NCI-H1436 treated with DMSO at 0.1 percent for 48 hours (cell line): Measurements from ENCODE around the gene COL4A3.

Experiments used
- DNase-seq: peaks from one replicate; lab custom pipeline; 2025; lab: John Stamatoyannopoulos, UW

COL4A3 gene

DNA sequence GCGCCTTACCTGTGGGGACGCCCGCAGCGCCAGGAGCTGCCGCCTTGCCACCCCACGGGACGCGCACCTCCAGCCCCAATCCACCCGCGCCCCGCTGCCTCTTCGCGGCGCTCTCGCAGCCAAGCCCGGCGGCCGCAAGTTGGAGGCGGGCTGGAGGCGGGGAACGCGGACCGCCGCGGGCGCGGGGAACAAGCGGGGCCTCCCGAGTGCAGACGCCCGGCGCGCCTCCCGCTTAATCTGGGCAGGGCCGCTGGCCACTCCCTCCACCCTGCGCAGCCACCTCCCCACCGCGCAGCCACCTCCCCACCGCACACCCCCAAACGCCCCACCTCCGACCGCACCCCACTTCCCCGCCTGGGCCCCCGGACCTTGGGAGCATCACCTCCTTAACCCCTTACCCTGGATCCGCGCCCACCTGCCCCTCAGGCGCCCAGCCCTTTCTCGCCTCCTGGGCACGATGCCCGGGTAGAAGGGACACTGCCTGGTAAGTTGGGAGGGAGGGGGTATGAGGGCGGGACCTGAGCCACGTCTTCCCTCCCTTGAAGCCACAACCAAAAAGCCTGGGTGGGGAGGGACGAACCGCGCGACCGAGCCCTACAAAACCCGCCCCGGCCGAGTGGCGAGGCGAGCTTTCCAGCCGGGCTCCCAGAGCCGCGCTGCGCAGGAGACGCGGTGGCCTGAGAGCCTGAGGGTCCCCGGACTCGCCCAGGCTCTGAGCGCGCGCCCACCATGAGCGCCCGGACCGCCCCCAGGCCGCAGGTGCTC is at the start of gene COL4A3, which contains the start of gene COL4A4:
Gene COL4A3 (plus strand): TSS at position 627 of the 765 bp plus-strand sequence. CDS start 103 bp downstream, at position 730.
Gene COL4A4 (minus strand): TSS at position 208 of the 765 bp plus-strand sequence. CDS start 16,722 bp downstream, outside the sequence.
- DNase-seq: no peak

DNA sequence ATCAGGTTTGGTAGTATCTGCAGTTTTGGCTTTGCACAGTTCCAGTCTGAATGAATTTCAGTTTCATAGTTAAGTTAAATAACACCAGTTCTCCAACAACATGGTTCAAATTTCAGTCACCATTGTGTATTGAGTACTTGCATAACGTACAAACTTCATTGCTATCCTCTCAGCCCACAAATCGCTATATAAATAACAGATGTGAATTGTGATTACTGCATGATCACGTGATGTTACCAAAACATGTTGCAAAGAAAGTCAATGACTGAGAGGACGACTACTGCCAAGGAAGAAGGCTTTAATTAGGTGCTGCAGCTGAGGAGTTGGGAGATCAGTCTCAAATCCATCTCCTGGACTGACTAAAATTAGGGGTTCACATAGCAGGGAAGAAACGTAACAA is 48.7 kb upstream of the COL4A3 start:
- DNase-seq: no peak

DNA sequence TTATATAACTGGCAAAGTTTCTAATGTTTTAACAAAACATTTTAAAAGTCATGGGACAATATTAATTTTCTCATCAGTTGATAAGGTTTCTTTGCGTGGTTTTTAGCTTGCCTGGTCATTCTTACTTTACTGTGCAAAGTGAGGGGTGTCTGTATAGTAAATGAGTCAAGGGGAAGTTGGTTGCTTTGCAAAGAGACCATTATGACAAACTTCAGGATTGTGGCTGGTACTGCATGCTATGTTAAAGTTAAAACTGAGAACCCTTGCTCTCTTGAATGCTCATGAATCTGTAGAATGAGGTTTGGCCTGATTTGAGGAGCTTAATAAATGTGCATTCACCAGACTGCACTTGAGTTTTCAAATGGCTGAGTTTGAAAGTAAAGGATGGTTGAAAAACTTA is 47.4 kb upstream of the COL4A3 start:
- no peak for DNase-seq

DNA sequence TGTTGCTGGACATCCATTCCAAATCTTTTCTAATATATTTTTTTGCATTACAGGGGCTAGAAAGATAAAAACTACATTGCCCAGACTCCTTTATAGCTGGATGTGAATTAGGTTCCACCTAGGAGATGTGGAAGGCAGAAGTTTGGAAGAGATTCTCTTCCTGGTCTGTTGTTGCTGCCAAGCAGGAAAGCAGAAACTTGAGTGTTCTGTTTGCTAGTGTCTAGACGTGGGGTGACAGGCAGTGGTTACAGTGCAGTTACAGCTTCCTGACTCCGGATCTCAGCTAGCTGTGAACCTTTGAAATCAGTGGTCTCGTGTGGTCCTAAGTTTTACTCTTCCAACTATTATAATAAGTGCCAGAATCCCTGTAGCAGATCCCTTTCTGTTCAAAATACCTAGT is 46.6 kb upstream of the COL4A3 start:
- DNase-seq: no peak

DNA sequence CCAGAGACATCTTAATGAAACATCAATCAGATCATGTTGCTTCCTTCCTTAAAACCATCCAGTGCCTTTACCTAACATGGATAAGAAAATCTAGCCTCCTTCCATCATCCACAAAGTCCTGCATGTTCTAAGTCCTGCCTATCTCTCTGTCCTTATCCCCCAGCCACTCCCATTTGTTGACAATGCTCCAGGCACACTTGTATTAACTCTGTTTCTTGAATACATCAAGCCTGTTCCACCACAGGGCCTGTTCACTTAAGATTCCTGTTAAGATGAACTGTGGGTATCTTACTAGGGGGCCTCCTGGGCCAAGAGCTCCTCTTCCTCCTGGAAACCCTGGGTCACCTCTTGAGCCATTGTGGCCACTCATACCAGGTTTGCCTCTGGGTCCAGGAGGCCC is 46.1 kb upstream of the COL4A3 start:
- DNase-seq: no peak

DNA sequence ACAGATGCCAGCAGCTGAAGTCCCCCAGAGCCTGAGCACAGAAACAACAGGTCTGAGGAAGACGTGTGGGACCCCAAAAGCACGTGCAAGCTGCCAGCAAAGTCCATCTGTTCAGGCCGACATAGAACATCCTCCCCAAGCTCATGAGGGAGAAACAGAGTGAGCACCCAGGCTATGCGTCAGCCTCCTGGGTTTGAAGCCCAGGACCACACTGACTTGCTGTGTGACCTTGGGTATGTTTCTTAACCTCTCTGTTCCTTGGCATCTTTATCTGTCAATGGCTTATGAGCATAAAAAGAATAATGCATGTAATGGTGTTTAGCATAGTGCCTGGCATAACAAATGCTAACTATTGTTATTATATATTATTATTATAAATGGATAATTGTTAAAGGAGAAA is 40.7 kb upstream of the COL4A3 start:
- DNase-seq: no peak

DNA sequence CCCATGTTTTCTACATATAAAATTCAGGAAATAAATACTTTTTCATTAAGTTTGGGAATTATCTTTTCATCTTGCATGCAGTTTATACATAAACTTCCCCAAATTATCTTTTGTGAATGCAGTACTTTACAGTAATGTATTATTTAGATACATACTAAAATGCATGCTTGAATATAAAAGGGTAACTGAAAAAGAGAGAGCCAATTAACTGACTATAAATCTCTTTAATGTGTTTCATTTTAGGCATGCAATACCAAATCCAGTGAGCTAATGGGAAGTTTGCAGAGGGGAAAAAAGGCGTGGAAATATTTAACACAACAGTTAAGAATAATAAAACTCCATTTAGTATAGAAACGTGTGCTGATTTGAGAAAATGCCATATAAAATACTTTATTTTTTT is 39.6 kb upstream of the COL4A3 start:
- DNase-seq: no peak

DNA sequence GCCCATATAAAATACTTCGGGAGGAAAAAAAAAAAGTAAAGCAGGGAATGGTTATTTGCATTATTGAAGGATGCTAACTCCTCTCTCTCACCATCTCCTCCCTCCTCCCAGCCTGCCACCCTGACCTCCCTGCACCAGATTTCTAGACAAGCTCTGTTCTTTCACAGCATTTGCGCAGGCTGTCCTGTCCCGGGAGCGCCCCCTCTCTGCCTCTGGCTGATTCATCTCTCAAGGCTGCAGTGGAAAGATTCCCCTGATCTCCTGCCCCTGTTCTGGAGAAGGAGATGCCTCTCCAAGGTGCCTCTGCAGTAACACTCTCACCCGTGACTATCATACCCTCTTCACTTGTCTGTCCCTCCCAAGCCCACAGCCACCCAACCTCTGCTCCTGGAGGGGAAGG is 38.9 kb upstream of the COL4A3 start:
- DNase-seq: no peak

DNA sequence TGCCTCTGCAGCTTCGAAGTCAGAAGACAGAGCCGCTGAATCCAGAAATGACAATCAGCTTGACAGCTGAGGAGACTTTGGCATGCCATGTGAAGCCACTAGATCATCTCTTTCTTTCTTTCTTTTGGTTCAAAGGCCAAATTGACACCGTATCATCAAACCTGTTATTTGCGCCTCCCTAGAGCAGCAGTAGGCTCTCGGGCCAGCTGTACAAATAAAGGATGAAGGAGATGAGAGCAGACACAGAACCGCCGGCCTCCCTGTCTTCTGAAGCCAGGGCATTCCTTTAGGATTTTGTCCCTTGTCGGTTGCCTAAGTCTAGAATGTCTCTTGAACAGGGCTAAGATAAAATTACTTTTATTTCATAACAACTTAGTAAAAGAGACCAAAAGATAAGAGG is 37.2 kb upstream of the COL4A3 start:
- DNase-seq: no peak

DNA sequence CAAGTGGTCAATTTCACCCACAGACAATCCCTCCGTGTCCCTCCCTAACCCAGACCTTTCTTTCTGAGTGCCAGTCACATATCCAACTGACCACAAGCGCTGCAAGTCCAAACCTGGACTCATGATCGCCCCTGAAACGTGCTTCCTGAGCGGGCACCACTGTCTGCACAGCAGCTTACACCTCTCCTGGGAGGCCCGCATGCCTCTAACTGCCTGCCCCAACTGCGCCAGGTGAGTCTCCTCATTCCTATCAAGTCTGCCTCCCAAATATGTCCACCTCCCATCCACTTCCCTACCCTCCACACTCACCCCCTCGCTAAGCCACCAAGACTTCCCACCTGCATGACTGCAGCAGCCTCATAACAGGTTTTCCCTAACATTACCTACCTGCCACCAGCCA is 33.8 kb upstream of the COL4A3 start:
- no peak for DNase-seq

DNA sequence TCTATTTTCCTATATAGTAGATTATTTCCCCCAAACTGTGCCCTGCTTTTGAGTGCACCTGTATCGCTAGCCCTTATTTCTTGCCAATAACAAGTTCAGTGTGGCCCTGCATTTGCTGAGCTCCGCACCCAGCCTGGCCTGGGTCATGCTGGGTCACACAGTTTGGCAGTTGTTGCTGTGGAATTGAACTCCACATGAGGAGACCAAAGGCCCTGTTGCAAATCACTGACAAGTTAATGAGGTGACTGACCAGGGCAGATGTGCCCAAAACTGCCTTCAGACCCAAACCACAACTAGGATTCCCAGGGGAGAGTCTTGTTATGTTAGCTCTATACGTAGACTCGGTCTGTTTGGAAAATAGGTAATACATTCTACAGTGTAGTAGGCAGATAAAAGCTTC is 31.4 kb upstream of the COL4A3 start:
- no peak for DNase-seq

DNA sequence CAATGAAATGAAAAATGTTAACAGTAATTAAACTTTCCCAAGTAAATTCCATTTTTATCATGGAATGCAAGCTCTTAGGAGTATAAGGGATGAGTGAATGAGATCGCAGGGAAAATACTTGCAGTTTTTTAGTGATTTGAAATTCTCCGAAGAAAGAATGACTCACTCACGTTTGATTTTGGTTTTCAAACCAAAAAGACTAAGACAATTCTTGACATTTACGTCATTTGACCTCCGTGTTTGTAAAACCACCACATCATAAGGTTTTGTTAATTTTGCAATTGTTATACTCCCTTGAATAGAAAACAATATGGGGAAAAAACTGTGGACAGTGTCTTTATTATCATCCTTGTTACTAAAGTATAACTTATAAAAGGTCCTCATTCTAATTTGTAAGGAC is 29.8 kb upstream of the COL4A3 start:
- no peak for DNase-seq

DNA sequence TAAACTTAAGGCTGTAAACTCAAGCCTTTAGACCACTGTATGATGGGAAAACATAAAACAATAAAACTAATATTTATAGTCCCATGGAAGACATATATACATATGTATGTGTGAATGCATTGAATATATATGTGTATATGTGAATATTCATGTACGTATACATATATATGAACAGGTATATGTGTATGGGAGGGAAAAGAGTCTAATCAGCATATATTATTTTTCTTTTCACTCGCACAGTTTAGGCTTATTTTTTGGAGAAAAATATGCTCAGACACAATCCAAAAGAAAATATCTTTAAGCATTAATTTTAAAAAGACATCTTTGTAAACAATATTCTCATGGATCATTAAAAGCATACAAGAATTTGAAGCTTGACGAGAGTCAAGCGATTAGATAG is 23.1 kb upstream of the COL4A3 start:
- no peak for DNase-seq

DNA sequence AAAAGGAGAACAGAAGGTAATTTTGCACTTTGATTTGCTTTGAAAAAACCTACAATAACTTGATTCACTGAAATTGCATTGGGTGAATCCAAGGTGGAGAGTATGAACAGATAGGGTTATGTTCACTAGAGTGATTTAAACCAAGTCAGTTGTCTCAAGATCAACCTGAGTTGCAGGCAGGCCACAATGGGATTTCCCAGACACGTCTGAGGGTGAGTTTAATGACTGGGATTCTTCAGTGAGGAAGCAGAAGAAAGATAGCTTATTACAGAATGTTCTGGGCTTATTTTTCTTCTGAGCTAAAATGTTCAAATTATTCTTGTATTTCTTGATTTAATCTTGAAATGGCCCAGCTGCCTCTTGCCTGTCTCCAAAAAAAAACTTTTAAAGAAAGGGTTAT is 20.5 kb upstream of the COL4A3 start:
- no peak for DNase-seq

DNA sequence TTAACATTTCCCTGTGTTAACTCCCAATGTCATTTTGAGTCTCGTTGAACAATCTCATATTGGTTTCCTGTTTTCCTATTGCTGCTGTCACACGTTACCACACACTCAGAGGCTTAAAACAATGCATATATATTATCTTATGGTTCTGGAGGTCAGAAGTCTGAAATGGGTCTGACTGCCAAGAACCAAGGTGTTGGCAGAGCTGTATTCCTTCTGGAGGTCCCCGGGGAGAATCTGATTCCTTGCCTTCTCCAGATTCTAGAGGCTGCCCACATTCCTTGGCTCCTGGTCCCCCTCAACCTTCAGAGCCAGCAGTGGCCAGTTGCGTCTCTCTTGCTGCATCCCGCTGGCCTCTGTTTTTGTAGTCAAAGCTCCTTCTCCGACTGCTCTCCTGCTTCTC is 18.0 kb upstream of the COL4A3 start:
- DNase-seq: no peak

DNA sequence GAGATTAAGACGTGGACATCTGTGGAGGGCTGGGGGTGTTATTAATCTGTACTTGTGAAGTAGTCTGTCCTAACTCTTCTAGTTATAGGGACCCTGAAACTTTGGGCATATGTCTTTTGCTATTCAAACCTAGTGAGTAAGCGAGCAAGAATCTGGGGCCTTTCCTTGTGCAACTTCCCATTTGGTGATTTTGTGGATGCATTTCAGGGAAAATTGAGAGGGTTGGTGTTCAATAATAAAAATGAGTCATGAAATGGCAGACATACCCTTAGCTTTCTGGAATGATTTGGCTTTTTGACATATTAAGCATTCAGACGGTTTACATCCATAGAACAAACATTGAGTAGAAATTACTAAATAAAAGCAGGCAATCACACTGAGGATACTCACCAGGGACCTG is 17.4 kb upstream of the COL4A3 start:
- no peak for DNase-seq

DNA sequence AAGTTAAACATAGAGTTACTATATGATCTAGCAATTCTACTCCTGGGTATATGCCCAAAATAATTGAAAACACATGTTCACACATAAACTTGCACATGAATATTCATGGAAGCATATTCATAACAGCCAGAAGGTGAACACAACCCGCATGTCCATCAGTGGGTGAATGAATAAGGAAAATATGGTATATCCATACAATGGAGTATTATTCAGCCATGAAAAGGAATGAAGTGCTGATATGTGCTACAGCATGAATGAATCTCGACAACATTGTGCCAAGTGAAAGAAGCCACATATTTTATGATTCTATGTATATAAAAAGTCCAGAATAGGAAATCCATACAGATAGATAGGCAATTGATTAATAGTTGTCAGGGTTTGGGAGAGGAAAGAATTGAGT is 16.3 kb upstream of the COL4A3 start:
- DNase-seq: no peak

DNA sequence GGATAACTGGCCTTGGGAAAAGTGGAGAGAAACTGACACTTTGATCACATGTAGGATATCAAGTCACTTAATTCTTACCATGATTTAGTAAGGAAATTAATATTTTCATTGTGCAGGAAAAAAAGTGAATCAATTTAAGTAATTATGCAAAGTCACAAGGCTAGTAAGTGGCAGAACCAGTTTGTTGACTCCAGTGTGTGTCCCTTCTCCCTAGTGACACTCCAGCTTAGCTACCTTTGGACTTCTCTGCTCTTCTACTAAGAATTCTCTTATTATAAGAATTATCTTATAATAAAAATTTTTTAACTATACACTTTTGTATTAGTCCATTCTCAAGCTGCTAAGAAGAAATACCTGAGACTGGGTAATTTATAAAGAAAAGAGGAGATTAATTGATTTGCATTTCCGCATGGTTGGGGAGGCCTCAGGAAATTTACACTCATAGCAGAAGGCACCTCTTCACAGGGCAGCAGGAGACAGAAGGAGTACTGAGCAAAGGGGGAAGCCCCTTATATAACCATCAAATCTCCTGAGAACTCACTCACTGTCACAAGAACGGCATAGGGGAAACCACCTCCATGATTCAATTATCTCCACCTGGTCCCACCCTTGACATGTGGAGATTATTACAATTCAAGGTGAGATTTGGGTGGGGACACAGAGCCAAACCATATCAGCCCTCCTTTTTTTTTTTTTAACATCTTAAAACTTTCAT is 14.0 kb upstream of the COL4A3 start:
- DNase-seq: no peak

DNA sequence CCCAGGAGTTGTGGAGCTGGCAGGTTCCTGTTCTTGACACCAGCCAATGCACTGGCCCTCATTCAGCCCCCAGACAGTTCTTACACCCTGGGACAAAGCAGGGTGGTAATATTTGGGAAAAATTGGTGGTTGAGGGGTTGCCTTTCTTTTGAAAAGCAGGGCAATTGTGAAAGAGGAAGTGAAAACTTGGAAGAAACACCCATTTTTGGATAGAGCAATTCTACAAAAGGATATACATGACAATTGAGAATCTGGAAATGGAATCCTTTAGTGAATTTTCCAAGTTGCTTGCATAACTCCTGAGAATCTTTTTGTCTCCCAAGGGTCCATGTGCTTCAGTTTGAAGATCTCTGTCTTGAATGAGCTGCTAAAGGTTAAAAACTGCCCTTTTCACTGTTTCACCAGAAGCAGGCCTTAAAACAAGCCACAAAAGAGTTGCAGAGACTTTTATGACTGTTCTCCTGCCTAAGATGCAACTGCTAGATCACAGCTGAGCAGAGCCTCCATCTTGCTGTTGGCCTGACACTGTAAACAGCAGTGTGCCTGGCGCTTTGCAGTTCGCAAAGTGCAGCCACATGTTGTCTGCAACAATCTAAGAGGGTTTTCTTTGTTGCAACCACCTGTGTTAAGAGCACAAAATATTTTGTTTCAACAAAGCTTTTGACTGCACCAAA is 12.2 kb upstream of the COL4A3 start:
- no peak for DNase-seq

DNA sequence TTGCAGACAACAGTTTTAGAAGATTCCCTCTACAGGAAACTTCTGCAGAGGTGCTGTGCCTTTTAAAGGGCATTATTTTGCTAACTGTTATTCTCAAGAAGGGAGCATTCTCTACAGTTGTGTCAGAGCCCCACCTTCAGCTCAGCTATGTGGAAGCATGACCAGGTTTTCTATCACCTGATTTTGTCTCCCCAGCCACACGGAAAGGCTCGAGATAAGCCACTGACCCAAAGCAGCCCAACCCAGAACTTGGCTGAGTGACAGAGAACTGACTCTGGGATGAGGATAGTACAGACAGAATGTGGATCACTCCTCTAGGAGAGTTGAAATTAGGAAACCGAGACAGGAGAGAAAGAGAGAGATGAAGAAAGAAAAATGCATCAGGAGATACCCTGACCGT is 11.1 kb upstream of the COL4A3 start:
- DNase-seq: no peak

DNA sequence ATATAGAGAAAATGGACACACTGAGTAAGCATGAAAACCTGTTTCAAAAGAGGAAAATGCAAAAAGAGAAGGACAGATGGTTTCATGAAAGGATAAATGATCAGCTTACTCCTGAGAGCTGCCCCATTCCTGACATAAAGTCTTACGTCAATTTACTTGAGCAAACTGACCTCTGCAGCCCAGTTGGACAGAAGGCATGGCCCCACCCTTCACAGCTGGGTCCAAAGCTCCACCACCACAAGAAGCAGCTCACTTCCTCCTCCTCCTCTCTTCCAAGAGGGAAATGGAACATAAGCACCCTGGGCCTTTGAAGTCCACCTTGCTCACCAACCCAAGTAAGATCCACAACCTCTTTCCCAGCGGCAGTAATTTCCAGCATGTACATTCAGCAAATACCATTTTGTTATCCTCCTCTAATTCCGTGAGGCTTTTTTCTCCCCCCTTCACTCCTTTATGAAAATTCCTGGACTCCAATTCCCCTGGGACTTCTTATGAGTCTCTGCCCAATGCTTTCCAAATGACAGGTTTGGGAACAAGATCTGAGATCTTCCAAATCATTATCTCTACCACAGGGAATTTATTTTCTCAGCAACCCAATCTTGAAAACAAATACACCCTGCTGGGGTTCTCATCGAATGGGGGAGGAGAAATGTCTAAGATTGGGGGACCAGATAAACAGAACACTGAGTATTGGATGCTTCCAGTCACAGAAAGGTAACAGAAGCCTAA is 10.5 kb upstream of the COL4A3 start:
- no peak for DNase-seq

DNA sequence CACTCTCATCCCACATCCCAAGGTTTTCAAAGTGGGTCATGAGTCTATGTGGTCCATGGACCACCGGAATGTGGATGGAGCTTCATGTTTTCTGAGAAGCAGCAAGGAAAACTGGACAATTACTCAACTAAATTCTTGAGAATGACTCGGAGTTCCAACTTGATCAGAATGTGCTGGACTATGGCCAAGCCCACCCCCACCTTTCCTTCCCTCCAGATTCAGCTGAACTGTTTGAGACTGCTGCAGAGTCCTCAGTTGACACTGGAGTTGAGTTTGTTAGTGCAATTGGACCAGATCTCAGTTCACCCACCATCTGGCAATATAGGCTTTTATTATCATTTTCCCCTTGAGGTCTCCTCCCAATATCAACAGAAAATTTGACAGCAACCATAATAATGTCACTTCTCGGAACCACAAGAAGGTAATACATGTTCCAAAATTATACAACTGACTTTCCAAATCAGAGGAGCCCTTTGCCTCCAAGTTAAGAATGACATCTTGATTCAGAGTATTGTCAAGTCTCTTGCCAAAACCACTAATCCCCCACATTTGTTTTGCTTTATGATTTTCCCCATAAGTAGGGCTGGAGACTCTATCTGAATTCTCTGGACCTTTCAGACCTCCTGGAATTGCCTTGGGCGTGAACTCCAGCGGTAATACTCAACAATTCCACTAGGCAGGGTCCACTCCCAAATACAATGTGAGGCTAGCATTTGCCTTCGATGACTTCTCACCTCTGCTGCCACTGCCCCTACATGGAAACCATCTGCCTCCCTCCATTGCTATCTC is 9.2 kb upstream of the COL4A3 start:
- no peak for DNase-seq
